Measurements from ENCODE around the gene KCNMA1.
"Not testable (repeated sequence)": the region's sequence is repeated elsewhere in the genome, so short reads cannot be mapped to it uniquely, and the experiment has no call there.

The KCNMA1 gene

DNA sequence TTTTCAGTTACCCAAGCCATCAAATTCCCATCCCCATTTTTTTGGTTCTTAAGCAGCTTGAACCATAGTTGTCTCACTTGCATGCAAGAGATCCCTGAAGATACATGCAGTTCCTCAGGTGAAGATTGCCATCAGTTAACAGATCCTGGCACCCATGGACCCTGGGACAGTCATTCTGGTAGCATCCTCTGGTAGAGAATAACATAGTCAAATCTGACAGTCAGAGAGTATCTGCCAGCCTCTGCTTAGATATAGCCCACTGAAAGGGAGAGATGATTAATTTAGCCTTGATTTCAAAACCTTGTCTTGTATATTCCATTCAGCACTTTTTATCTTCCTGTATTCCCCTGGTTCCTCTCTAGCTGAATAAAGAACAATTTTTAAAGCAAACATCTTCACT lies 280.4 kb downstream of the KCNMA1 start:
- DNase-seq, result no peak

DNA sequence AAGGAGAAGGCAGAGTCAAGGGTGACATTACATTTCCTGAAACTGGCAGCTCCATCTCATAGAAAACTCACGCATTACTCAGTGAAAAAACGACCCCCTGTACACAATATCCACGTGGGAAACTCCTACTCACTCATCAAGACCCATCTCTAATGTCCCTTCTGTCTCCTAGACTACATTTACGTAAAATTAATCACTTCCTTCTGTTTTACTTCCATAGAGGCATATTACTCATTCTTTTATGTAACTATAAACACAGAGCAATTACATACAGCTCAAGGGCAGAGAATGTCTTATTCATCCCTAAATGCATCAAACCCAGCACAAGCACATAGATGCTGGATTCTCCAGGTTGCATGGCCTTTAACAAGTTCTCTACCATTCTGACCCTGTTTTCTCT lies 281.8 kb downstream of the KCNMA1 start:
- no peak for DNase-seq

DNA sequence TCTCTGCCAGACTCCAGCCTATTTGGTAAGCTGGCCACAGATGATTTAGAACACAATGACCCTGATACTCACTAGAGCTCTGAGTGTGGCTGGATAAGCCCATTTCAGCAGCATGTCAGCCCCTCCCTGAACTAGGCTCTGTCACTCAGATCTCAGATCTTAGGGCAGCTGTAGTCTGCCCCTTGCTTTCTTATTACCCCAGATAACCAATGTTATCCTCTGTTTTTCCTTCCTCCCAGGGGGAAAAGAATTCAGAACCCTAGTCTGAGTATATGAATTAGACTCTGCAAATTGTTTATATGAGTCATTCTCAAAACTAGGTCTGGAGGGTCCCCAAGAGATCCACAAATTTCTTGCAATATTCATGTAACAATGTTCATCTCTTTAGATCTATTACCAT lies 286.2 kb downstream of the KCNMA1 start:
- DNase-seq, result no peak

DNA sequence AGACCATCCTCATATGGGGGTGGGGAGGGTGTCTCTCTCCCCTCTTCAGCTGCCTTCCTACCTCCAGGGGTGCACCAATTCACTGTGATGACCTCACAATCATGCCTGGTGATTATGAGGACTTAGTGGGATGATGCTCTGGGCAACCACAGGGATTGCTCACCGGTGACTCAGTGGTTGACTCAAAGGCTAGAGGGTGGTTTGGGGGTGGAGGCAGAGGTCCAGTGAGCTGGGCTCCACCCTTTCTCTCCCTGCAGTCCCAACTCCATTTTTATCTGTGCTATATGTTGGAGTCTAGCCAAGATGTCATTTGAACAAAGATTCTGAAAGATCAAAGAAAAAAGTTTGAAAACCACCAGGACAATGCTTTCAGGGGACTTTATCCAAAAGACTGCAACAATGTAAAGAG lies 286.9 kb downstream of the KCNMA1 start:
- DNase-seq, result no peak

DNA sequence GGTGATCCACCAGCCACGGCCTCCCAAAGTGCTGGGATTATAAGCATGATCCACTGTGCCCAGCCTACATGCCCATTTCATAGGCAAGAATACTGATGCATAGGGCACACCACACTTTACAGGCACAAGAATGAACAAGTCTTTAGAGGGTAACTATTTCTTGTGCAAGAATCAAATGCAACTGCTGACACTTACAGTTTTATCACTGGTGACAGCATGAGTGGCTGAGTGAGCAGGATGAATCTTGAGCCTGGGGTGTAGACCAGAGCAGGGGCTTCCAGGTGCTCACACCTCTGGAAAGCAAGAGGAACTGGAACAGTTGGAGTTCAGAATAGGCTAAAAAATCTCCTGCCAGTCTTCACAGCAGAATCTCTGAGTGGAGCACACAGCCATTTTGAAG lies 287.5 kb downstream of the KCNMA1 start:
- DNase-seq, result no peak

DNA sequence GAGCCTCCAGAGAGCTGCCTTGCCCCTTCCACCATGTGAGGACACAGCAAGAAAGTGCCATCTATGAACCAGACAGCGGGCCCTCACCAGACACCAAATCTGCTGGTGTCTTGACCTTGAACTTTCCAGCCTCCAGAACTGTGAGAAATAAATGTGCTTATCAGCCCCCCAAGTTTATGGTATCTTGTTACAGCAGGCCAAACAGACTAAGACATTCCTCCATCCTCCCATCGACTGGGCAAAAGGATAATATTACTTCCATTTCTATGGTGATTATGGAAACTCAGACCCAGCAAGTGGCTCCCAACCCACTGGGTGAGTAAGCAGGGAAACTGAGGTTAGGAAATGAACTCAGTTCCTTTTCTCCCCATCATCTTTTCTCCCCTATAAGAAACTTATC lies 288.4 kb downstream of the KCNMA1 start:
- DNase-seq, result no peak

DNA sequence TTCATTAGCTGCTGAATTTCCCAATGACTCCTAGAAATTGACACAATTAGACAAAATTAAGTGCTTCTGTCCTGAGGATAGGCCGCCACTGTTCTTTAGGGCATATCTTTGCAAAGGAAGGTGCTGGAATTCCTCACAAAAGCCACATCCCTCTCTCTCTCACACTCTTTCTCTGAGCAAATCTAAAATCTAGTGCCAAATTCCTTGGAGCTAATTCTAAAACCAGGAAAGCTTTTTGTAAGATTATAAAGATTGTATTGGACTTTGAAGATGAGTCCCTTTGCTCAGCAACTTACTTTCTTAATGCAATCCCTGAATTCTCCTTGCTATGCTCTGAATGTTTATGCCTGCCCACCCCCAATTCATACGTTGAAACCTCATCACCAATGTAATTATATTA lies 288.9 kb downstream of the KCNMA1 start:
- no peak for DNase-seq

DNA sequence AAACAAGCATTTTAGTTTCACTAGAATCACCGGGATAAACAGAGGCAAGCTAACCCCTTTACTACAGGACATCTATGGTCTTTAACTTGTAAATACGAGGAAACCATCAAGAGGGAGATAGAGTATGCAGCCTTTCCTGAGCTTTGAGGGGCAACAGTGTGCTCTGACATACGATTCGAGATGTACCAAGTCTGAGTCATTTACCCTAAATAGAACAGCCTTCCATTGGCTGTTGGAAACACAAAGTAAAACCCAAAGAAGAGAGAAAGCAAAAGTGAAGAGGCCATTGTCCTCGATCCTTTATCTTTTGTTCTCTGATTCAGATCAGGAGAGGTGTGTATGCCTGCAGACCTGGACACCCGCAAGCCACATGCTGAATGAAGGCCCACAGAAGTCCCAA lies 289.5 kb downstream of the KCNMA1 start:
- DNase-seq, result no peak

DNA sequence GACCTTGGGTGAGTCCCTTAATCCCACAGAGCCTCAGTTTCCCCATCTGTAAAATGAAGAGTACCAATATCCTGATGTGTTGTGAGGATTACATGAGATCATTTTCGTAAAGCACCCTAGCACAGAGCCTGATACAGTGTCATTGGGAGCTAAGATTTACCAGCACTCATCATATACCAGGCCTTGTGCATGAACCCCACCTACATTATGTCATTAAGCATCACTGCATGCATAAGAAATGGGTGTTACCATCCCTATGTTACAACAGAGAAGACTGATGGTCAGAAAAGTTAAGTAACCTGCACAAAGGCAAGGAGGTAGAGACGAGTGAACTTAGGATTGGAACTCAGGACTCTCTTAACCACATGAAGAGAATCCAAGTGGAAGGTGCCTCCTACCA lies 290.6 kb downstream of the KCNMA1 start:
- no peak for DNase-seq

DNA sequence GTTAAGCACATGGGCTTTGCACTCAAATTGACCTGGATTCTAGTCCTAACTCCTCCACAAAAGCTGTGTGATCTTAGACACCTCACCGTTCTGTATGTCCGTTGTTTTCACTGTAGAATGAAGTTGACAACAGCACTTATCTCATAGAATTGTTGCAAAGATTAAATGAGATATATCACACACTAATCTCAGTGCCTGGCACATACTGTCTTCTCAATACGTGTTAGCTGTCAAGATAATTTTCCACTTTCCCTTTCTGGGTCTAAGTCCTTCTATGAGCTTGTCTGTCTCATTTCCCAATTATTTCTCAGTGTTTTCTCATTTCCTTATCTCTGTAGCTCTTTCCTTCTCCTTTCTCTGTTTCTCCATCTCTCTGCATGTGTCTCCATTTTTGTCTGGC lies 296.6 kb downstream of the KCNMA1 start:
- no peak for DNase-seq

DNA sequence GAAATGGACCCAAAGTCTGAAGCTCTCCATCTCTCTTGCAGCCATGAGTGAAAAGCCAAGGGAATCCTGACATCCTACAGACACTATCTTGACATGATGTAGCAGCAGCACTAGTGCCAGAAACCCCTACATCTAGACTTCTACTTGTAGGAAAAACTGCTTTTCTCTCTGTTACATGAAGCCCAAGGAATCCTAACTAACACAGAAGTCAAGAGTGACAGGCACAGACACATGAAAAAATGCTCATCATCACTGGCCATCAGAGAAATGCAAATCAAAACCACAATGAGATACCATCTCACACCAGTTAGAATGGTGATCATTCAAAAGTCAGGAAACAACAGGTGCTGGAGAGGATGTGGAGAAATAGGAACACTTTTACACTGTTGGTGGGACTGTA lies 297.7 kb downstream of the KCNMA1 start:
- not testable (repeated sequence) for DNase-seq

DNA sequence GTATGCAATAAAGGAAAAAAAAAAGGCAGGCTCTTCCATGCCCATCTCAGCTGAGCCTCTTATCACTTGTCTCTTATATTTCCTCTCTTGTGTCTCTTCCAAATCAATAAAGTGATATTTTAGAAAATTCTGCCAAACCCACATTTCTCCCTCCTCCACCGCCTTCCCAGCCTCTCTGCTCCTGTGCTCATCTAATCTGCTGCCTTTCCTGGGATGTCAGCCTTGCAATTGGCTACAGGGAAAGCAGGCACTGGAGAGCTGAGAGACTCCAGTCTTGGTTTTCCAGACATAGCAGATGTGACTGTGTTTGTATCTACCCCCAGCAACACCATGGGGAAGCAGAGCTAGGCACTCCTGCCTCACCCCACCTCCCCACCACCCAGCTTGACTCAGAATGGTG lies 298.4 kb downstream of the KCNMA1 start:
- DNase-seq, result no peak

DNA sequence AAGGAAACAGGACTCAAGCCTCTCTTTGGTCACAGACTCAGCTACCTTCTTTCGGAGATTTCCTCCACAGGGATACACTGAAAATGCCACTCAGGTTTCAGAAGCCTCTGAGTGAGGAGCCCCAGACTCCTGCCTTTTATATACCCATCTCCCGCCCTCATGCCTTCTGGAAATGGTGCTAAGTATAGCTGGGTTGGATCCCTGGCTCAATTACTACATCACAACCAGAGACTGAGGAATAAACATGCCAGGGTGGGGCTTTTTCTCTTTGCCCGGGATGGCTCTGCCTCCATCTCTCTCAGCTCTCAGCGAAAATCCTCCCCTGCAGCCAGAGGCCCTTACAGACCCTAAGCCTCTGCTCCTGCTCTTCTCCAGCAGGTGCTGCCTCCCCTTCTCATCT lies 299.5 kb downstream of the KCNMA1 start:
- no peak for DNase-seq

DNA sequence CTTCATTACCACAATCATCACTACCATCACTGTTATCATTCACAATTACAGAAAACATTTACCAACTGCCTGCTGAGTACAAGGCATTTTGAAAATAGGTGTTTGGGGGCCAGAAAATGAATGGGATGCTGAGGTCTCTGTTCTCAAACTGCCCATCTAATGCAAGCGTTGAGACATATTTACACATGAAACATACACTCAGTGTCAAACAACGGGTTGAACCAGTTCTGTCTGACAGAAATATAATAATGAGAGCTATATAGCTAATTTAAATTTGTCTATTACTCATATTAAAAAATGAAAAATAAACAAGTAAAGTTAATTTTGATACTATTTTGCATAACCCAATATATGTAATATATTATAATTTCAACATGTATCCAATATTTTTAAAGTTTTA lies 303.1 kb downstream of the KCNMA1 start:
- no peak for DNase-seq

DNA sequence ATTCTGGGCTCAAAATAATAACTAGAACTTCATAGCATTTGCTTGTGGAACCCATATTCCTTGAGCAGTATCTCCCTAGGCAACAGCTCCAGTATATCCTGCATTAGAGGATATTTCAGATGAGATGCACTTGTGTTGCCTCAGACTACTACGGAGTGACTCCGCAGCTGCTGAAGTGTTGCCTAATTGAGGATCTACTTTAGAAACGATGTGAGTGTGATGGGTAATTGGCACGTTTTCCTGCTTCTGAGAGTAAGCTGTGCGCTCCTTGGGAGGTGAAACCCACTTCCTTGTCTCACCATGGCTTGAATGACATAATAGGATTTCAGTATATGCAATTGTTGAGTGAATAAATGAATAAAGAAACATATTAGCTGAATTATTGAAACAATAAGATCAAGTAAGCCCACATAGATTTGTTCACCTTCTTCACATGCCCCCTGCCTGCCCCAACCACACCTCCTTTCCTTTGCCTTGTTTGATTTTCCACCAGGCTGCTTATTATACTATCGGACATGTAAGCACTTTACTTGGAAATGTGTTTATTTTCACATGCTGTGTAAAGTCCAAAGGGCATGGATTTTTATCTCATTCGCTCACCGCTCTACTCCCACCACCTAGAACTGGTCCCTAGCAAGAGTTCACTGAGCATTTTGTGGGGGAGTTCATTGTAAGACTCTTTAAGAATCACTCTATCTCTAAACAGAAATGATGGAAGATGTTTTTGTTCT lies 303.8 kb downstream of the KCNMA1 start:
- DNase-seq, result no peak

DNA sequence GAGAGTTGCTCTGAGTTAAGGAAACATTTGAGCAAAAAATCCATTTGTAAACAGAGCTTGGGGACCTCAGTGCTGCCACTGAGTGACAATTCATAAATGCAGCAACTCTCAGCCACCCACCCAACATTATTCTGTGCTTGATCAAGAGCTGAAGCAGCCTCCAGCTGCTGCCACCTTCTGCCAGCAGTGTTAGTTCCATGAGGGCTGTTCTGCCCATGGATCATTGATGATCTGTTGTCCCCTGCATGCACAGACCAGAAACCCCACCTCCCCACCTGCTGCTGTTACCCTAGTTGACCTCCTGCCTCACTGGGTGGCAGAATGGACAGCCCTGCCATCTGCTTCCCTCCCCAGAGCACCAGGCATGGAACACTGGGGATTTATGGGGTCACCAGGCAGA lies 305.4 kb downstream of the KCNMA1 start:
- DNase-seq, result no peak

DNA sequence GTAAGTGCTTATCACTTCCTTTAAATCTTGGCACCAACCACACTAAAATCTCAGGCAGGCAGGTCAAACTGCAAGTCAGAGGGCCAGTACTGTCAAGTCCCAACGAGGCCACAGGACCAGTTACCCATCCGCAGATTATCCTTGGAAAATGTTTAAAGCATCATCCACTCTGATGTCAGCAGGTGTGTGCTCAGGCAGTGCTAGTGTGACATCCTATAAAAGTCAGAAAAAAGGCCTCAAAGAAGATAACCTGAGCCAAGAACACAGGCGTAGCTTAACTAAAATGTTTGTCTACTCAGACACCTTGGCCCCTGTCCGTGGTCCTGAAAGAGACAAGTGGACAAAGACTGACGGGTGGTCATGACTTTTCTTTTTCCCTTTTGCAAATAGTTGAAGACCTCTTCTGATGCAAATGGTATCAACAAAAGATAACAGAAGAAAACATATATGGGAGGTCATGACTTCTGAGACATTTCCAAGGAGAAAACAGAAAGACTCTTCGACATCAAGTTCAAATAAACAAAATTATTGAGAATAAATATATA lies 309.3 kb downstream of the KCNMA1 start:
- DNase-seq, result no peak

DNA sequence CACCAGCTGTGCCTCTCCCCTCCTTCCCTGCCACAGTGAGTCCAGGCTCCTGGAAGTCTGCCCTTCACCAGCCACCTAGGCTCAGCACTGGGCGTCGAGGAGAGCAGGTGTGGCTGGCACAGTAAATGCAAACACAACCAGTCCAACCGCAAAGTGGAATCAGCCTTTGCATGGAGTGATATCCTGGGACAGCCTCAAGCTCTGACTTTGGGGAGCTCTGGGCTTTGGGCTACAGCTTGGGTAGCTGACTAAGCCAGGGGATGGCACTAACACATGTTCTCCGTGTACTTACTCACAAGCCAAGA lies 312.4 kb downstream of the KCNMA1 start:
- no peak for DNase-seq

DNA sequence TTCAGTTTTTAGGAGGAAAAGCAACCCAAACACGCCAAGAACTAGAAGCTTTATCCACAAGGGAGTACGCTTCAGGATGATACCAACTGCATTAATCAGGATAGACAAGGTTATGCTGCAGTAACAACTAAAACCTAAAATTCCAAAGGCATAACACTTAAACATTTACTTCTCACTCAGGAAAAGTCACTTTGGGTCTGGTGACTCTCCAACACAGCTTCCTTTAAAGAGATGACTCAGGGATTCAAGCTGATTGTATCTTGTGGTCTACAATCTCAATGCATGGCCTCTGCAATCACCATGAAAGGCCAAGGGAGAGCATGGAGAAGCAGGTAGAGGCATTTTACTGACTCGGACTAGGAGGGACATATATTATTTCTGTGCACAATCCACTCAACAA lies 315.8 kb downstream of the KCNMA1 start:
- no peak for DNase-seq

DNA sequence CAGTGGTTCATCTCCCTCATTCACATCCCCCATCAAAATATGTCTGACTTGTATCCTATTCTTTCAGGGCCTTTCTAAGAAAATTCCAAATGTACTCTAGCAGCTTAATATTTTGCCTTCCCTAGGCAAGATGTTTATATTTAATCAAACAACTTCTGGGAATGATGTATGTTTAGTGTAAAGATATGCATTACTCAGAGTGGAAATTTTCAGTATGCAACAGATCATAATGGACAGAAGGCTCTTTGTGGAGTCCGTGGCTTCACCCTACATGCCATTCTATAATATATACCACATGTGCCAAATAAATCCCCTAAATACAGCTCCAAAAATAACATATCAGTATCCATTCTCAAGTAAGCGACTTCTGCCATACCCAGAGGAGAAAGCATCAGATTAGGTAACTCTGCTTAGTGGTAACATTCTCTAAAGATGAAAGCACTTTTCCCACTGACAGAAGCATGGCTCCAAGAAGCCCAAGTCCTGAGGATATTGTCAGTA lies 316.6 kb downstream of the KCNMA1 start:
- DNase-seq, result no peak

DNA sequence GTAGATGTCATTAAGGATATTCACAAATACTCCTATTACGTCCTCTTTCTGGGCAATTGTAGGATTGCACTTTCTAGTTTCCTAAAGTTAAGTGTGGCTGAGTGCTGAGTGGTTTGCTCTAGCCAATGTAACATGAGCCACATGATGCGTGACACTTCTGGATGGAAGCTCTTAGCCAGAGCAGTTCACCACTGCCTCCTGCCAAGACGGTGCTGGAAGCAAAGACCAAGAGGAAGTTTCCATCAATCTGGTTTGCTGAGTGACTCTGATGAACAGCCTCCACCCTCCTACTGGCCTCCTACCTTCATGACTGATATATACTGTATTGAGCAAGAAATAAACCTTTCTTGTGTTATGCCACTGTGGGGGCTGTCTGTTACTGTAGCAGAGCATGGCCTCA lies 318.1 kb downstream of the KCNMA1 start:
- DNase-seq, result no peak

DNA sequence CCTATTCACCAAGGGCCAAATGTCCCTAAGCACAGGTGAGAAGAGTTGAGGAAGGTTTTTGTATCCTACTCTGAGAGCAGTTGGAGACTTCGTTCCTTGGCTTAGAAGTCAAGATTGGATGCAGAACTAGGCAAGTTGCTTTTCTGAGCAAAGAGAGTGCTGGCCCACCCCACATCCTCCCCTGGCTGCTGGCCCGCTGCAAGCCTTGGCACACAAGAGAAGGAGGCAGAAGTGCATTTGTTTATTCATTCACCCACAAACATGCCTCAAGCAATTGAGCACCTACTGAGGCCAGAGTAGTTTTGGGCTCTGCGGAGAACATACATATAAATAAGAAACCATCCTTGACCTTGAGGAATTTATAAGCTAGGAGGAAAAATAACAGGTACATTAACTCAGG lies 318.9 kb downstream of the KCNMA1 start:
- no peak for DNase-seq

DNA sequence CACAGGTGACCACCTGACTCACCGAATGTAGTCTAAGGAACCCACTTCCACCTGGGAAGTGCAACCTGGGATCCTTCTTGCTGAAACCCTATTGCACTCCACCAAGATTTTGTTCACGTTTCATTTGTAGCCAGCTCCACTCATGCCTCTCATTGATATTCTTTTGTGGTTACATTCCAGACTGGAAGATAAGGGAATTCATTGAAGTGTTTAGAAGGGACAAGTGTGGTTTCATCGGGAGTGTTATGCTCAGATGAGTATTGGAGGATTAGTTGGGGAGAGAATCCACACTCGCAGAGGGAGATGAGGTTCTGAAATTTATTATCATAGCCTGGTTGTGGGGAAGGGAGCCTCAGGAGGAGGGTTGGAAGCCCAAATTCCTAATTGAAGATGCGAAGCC lies 320.4 kb downstream of the KCNMA1 start:
- no peak for DNase-seq

DNA sequence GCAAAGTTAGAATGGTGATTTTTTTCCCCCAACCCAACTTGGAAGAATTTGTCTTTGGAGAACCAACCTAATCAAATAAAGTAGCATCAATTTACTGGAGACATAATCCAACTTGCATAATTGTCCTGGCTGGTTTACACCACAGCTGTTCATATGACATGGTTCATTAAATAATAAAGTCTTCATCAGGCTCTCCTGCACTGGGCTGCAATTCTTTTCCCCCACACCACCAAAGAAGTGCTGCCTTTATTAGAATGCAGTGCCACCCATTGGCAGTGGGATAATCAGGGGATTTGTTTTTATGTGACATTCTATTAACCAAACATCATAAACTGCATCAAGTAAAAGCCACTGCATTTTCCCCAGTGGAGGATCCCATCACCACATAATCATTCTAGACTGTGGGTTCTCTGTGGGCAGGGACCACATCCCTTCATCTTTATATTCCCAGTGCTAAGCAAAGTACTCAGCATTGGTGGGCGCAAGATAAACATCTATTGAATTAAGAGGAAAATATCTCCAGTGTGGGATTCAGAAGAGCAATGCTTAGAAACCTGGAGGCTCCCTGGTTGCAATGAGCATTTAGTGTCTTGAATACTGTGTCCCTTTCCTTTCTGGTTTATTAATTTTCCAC lies 322.0 kb downstream of the KCNMA1 start:
- no peak for DNase-seq
